OCI-LY1 (cell line): ENCODE data around the gene NRDE2.
"Not testable (repeated sequence)": the region's sequence is repeated elsewhere in the genome, so short reads cannot be mapped to it uniquely, and the experiment has no call there.

ENCODE experiments used
- H2AFZ ChIP-seq: fragments of 200-600 bp; sonication (generic), shearing (Covaris generic); 2 replicates; pipeline ENCODE4 v1.6.0; 2014; ENCODE audit warnings: antibody characterized with exemption, mild to moderate bottlenecking, low read length
- H3F3A ChIP-seq: fragments of 200-600 bp; sonication (generic), shearing (Covaris generic); 2 replicates; pipeline ENCODE4 v1.6.0; 2014; ENCODE audit warnings: mild to moderate bottlenecking, antibody characterized with exemption, low read length, moderate library complexity; ENCODE audit not compliant: insufficient read depth
- H3K27ac ChIP-seq: fragments of 200-600 bp; sonication (generic); 2 replicates; pipeline ENCODE4 v1.5.1; 2014; ENCODE audit warnings: low read length, mixed run types, mild to moderate bottlenecking, low read depth; ENCODE audit not compliant: poor library complexity, severe bottlenecking
- H3K27me3 ChIP-seq: fragments of 200-600 bp; sonication (generic); 2 replicates; pipeline ENCODE4 v1.6.0; 2014; ENCODE audit warnings: antibody characterized with exemption, mild to moderate bottlenecking, low read length, moderate library complexity; ENCODE audit not compliant: insufficient read depth
- H3K36me3 ChIP-seq: fragments of 200-600 bp; sonication (generic); 2 replicates; pipeline ENCODE4 v1.6.1; 2014; ENCODE audit warnings: mild to moderate bottlenecking, antibody characterized with exemption, low read length, moderate library complexity, mixed read lengths; ENCODE audit not compliant: insufficient read depth
- H3K4me1 ChIP-seq: fragments of 200-600 bp; sonication (generic); 2 replicates; pipeline ENCODE4 v1.5.1; 2014; ENCODE audit warnings: mild to moderate bottlenecking, low read length, moderate library complexity; ENCODE audit not compliant: insufficient read depth, severe bottlenecking
- H3K4me2 ChIP-seq: fragments of 200-600 bp; sonication (generic), shearing (Covaris generic); 2 replicates; pipeline ENCODE4 v1.6.1; 2014; ENCODE audit warnings: low read length
- H3K4me3 ChIP-seq: fragments of 200-600 bp; sonication (generic); 2 replicates; pipeline ENCODE4 v1.5.1; 2014; ENCODE audit warnings: low read length, low read depth, mild to moderate bottlenecking, mixed read lengths; ENCODE audit not compliant: poor library complexity, severe bottlenecking
- H3K79me2 ChIP-seq: fragments of 200-600 bp; shearing (Covaris generic); 2 replicates; pipeline ENCODE4 v1.6.1; 2016; ENCODE audit warnings: mixed run types, low read length, mixed read lengths; ENCODE audit not compliant: insufficient read depth
- H3K9ac ChIP-seq: fragments of 200-600 bp; sonication (generic), shearing (Covaris generic); 2 replicates; pipeline ENCODE4 v1.6.1; 2014; ENCODE audit warnings: mild to moderate bottlenecking, low read length, mixed read lengths
- H3K9me2 ChIP-seq: fragments of 200-600 bp; sonication (generic), shearing (Covaris generic); 2 replicates; pipeline ENCODE4 v1.6.1; 2014; ENCODE audit warnings: low read depth, mild to moderate bottlenecking, low read length, mixed read lengths
- H3K9me3 ChIP-seq: fragments of 200-600 bp; shearing (Covaris generic); 2 replicates; pipeline ENCODE4 v1.6.1; 2014; ENCODE audit warnings: low read length, mixed read lengths
- H4K20me1 ChIP-seq: fragments of 200-600 bp; sonication (generic), shearing (Covaris generic); 2 replicates; pipeline ENCODE4 v1.6.0; 2016; ENCODE audit warnings: mild to moderate bottlenecking, low read length; ENCODE audit not compliant: insufficient read depth
- CTCF ChIP-seq: fragments of 200-600 bp; sonication (generic), shearing (Covaris generic); IDR thresholded peaks from 2 replicates; pipeline ENCODE4 v1.5.1; 2017; ENCODE audit warnings: mild to moderate bottlenecking, antibody characterized with exemption, low read length, moderate library complexity, mixed read lengths
- EZH2 ChIP-seq: fragments of 200-600 bp; sonication (generic), shearing (Covaris generic); IDR thresholded peaks from 2 replicates; pipeline ENCODE4 v1.8.0; 2017; ENCODE audit warnings: borderline replicate concordance, mixed run types, mild to moderate bottlenecking, antibody characterized with exemption, low read length, moderate library complexity, mixed read lengths

Gene NRDE2

GRCh38 chr14:90239139-90239538, 92.6 kb downstream of the NRDE2 start:
- H4K20me1 ChIP-seq: no peaks in the 10 kb centered on the region
- TF ChIP-seq EZH2 (no peak), CTCF (no peak)

GRCh38 chr14:90235179-90235976, 96.4 kb downstream of the NRDE2 start:
- Histone ChIP-seq H2AFZ (no peak overlapping the region), H3K9me2 (no peaks in the 10 kb centered on the region), H3K9ac (peak overlapping the region; percentile 7; the same call in 1 of the 2 replicates), H3F3A (no peaks in the 10 kb centered on the region), H3K79me2 (no peaks in the 10 kb centered on the region), H3K4me2 (peak overlapping the region; percentile 32; the same call in 1 of the 2 replicates), H3K9me3 (peaks cover 11% of the 10 kb centered on the region), H3K27me3 (no peaks in the 10 kb centered on the region; the same call in 1 of the 2 replicates), H4K20me1 (no peaks in the 10 kb centered on the region), H3K4me1 (peaks cover 8% of the 10 kb centered on the region), H3K27ac (no peak overlapping the region), H3K4me3 (no peak overlapping the region), H3K36me3 (no peaks in the 10 kb centered on the region)
- TF ChIP-seq EZH2 (no peak), CTCF (peak; percentile 88)

More at GRCh38 chr14:90239139-90239538, 92.6 kb downstream of the NRDE2 start:
- H3K27me3 ChIP-seq: no peaks in the 10 kb centered on the region; the same call in 1 of the 2 replicates
- no peaks in the 10 kb centered on the region for H3F3A ChIP-seq
- no peaks in the 10 kb centered on the region for H3K9me2 ChIP-seq
- H3K4me2 ChIP-seq: no peak overlapping the region
- H3K36me3 ChIP-seq: no peaks in the 10 kb centered on the region; the same call in 1 of the 2 replicates
- no peak overlapping the region for H2AFZ ChIP-seq
- peaks cover 8% of the 10 kb centered on the region for H3K4me1 ChIP-seq
- no peak overlapping the region for H3K9ac ChIP-seq
- no peak overlapping the region for H3K27ac ChIP-seq
- no peaks in the 10 kb centered on the region for H3K79me2 ChIP-seq
- peaks cover 15% of the 10 kb centered on the region for H3K9me3 ChIP-seq
- H3K4me3 ChIP-seq: no peak overlapping the region

GRCh38 chr14:90229942-90230341, 101.8 kb downstream of the NRDE2 start:
- not testable (repeated sequence) for H3K9ac ChIP-seq, H3F3A ChIP-seq, H3K9me3 ChIP-seq, H3K4me2 ChIP-seq, H3K4me3 ChIP-seq, H3K79me2 ChIP-seq, H3K36me3 ChIP-seq, H4K20me1 ChIP-seq, H3K27me3 ChIP-seq, H3K4me1 ChIP-seq, H2AFZ ChIP-seq, H3K27ac ChIP-seq, H3K9me2 ChIP-seq
